ENCODE data around the gene MUC3A.

- no peak for TF ChIP-seq POLR2AphosphoS5 (IDR thresholded peaks at IDR 0.05)
- TF ChIP-seq, protein P1, sequence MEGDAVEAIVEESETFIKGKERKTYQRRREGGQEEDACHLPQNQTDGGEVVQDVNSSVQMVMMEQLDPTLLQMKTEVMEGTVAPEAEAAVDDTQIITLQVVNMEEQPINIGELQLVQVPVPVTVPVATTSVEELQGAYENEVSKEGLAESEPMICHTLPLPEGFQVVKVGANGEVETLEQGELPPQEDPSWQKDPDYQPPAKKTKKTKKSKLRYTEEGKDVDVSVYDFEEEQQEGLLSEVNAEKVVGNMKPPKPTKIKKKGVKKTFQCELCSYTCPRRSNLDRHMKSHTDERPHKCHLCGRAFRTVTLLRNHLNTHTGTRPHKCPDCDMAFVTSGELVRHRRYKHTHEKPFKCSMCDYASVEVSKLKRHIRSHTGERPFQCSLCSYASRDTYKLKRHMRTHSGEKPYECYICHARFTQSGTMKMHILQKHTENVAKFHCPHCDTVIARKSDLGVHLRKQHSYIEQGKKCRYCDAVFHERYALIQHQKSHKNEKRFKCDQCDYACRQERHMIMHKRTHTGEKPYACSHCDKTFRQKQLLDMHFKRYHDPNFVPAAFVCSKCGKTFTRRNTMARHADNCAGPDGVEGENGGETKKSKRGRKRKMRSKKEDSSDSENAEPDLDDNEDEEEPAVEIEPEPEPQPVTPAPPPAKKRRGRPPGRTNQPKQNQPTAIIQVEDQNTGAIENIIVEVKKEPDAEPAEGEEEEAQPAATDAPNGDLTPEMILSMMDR (IDR thresholded peaks at IDR 0.05), result no peak
- no peak for TF ChIP-seq POLR2A (IDR thresholded peaks at IDR 0.05)
- TF ChIP-seq EP300 (IDR thresholded peaks at IDR 0.05), result no peak
Measured at GRCh38 chr7:100952641-100953040, 3.3 kb downstream of the MUC3A start.
